ENCODE data around the gene TRIM17.

The TRIM17 gene

GRCh38 chr1:228376651-228377631, 39.7 kb downstream of the TRIM17 start:
- no peak for DNase-seq

- DNase-seq: no peak
These were observed 40.4 kb downstream of the TRIM17 start for GRCh38 chr1:228376262-228376628.

GRCh38 chr1:228375578-228376261, 40.9 kb downstream of the TRIM17 start:
- DNase-seq: no peak

- DNase-seq: no peak
These were observed 41.7 kb downstream of the TRIM17 start for GRCh38 chr1:228374711-228375577.

GRCh38 chr1:228373681-228374571, 42.7 kb downstream of the TRIM17 start:
- DNase-seq: no peak

- no peak for DNase-seq
These were observed 43.5 kb downstream of the TRIM17 start for GRCh38 chr1:228373004-228373680.

- peak; percentile 36 for DNase-seq
These were observed 44.3 kb downstream of the TRIM17 start for GRCh38 chr1:228372183-228373003.

GRCh38 chr1:228371741-228372182, 44.9 kb downstream of the TRIM17 start:
- no peak for DNase-seq

- DNase-seq: no peak
These were observed 45.5 kb downstream of the TRIM17 start for GRCh38 chr1:228370941-228371740.

- no peak for DNase-seq
These were observed 46.2 kb downstream of the TRIM17 start for GRCh38 chr1:228370439-228370940.

GRCh38 chr1:228369608-228370438, 46.8 kb downstream of the TRIM17 start:
- no peak for DNase-seq

GRCh38 chr1:228368801-228369607, 47.7 kb downstream of the TRIM17 start:
- no peak for DNase-seq

GRCh38 chr1:228367798-228368791, 48.6 kb downstream of the TRIM17 start:
- DNase-seq: no peak

GRCh38 chr1:228366866-228367741, 49.6 kb downstream of the TRIM17 start:
- DNase-seq: no peak

All from DMS153 (cell line).